Stimulated activated CD4-positive, alpha-beta T cell treated with anti-CD3 and anti-CD28 coated beads, Interleukin-4, amount 100 ng/mL, for 24 hours (primary cell): Measurements from ENCODE around the gene BPGM.

Experiments used
- DNase-seq: peaks from one replicate; pipeline ENCODE4 v3.0.0-alpha.2; 2020

BPGM gene

DNA sequence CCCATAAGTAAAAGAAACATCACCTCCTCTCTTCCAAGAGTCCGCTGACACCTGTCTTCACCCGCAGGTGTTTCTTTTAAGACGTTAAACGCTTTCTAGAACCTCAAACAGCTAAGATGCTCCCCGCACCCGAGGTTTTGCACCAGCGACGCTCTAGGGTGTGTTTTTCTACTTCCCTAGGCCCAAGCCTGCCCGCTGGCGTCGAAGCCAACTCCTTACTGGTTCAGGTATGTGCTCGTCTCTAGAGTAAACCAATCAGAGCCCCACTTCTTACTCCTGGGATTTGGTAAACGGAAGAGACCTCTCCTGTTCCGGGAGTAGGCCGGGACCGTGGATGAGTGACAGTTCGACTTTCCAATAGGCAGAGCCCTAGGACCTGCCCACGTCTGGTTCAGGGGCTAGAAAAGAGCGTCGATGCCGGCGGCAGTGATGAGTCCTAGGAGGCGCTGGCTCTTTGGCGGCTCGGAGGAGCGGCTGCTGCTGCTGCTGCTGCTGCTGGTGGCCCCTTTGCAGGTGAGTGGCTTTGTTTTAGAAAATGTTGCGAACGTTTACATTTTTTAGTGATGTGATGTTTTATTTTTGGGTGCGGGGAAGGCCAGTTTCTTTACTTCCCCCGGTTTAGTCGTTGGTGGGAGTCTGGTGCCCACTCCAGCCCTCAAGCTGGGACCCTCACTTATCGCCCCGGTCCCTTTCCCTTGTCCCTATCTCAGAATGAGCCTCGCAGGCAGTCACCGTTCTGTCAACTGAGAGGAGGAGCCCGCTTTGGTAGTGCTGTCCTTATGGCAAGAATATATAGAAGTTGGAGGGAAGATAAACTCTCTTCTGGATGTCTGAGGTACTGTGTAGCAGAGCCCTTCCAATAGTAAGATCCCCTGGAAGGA is at the start of gene BPGM:
Gene BPGM, plus strand, starts transcription at position 429 of the 881 bp plus-strand sequence. CDS start 14,655 bp downstream, outside the sequence.
- DNase-seq, result peak; percentile 98

DNA sequence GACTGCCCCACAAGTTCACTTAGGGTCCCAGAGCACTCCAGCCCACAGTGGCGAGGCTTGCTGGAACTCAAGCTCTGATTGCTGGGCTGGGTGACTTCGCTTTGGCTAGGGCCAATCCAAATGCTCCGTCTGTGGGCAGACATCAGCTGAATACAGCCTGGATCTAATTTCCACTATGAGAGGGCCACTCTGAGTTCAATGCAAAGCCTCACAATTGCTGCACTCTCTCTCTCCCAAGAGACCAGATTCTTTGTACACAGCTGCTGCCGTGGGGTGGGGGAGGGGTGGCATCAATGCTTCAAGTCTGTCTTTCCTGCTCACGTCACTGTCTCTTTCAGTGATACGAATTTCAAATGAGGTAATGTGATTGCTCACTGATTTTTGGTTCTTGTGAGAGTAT is 47.3 kb upstream of the BPGM start:
- no peak for DNase-seq

DNA sequence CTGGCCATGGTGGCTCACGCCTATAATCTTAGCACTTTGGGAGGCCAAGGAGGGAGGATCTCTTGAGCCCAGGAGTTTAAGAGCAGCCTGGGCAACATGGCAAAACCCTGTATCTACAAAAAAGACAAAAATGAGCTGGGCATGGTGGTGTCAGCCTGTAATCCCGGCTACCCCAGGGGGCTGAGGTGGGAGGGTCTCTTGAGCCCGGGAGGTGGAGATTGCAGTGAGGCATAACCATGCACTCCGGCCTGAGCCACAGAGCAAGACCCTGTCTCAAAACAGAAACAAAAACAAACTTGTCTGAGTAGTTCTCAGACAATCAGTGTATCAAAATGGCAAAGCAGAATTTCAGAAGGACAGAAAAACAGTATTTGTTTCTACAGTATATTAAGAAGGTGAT is 45.2 kb upstream of the BPGM start:
- DNase-seq, result no peak

DNA sequence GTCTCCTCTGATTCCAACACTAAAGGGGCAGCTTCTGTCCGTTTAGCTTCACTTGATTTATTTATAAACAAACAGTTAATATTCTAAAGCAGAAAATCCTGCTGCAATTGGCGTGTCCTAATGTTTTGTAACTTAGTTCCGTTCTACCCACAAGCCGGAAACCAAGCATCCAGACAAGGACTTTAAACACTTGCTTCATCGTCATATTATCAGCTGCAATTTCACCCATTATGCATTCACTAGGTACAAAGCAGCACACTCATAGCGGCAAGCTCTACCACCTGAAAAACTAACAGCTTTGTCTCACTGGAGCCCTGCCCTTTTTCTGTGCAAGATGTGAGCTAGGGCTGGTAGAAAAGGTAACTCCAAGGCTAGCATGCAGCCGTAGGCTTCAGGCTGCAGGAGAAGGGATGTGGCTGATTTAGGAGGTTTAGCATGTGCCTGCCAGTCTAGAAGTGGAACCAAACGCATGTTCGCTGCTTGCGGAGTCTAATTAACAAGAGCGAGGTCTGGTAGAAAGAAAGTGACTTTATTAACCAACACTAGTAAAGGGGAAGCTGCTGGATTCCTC is 43.7 kb upstream of the BPGM start:
- no peak for DNase-seq

DNA sequence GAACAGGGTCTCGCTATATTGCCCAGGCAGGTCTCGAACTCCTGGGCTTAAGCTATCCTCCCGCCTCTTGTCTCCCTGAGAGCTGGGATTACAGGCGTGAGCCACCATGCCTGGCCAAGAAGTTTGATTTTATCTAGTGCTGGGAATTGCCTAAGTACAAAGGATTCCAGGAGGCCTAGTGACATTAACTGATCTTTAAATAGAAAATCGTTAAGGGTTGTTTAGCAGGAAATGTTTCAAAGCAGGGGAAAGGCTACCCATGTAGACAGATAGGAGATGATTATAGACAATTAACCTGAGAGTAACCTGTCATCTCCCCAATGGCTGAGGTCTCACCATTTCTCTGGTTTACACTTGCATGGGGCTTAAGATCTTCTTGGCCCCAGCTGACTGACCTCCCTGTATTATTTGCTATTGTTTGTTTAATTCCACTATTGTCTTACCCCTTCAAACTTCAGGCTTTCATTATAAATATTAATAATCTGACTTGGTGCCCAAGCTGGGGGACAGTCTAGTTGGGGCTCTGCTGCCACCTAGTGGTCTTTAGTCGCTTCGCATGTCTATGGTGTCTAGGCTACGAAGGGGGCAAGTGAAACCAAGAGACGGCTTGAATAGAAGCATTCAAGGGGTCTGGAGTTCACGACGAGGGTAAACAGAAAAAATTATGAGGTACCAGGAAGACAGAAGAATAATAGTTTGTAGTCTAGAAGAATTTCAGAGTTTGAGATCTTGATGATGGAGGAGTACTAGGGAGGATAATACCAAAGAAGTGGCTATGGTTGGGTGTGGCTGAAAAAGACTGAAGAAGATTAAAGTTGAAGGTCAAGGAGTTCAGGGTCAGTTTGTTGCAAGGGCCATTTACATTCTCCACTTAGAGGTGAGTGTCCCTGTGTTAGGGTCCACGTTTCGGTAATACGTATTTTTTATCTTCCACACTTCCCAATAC is 40.4 kb upstream of the BPGM start:
- peak; percentile 61 for DNase-seq

DNA sequence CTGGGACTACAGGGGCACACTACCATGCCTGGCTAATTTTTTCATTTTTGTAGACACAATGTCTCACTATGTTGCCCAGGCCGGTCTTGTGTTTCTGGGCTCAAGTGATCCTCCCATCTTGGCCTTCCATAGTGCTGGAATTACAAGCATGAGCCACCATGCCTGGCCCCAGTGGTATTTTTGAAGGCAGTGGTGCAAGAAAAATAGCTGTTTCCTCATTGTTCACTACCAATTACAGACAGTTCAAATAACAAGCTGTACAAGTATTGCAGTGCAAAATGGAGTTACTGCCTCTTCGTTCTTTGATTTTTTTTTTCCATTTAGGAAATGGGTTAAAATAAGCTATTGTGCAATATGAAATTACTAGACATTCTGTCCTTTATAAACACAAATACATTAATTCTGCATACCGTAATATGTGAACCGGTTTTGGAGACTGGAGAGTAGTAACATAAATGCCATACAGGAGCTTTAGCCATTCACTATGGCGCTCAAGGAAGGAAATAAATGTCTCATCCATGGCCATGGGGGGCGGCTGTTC is 35.0 kb upstream of the BPGM start:
- DNase-seq, result no peak

DNA sequence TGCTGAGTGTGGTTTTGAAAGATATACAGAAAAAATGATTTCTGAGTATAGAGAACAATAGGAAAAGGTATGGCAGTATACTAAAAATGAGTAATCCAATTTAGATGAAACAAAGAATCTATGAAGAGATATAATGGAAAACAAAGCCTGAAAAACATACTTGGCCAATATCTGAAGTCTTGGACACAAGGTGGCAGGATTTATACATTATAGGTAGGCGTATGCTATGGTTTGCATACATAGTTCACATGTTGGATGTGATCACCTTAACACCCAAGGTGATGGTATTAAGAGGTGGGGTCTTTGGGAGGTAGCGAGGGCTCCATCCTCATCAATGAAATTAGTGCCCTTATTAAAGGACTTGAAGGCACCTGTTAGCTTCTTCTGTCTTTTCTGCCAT is 34.5 kb upstream of the BPGM start:
- no peak for DNase-seq

DNA sequence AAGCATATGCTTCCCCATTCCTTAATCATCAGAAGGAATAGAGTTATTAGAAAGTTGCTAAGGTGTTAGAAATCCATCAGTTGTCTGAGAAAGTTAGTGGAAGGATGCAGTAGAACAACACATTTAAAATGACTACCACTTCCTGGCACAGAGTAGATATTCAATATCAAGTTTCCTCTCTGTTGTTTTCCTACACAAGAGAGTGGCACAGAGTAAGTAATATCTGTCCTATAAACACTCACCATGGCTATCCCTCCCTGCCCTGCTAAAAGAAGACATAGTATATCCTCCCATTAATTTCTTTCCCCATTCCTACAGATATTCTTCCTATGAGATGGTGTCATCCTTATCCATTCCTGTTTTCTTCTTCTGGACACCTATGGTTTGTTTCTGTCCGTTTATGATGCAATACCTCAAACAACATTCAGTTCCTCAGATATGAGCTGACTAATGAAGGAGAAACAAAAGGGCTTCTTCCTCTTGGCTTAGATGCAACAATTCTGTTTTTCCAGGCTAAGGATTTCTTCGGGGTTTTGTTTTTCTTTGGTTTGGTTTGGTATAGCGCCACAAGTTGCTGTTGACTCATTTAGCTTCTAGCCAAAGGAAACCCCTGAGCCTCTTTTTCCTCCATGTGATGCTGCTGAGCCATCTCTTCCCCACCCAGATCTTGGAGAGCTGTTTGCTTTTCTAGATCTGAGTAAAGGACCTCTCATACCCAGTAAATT is 32.9 kb upstream of the BPGM start:
- DNase-seq, result peak; percentile 11

DNA sequence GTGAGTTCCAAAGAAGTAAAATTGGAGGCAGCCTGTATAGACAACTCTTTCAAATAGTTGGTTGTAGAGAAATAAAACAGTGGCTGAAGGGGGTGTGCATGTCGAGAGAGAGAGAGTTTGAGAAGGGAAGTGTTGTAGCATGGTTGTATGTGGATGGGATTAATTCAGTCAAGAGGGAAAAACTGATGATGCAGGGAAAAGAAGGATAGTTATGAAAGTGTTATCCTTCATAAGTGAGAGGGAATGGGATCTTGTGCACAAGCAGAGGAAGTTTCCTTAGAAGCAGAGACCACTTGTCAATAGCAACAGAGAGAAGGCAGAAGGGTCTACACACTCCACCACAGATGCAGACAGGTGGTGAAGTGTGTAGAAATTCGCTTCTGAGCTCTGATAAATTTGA is 30.0 kb upstream of the BPGM start:
- DNase-seq, result no peak

DNA sequence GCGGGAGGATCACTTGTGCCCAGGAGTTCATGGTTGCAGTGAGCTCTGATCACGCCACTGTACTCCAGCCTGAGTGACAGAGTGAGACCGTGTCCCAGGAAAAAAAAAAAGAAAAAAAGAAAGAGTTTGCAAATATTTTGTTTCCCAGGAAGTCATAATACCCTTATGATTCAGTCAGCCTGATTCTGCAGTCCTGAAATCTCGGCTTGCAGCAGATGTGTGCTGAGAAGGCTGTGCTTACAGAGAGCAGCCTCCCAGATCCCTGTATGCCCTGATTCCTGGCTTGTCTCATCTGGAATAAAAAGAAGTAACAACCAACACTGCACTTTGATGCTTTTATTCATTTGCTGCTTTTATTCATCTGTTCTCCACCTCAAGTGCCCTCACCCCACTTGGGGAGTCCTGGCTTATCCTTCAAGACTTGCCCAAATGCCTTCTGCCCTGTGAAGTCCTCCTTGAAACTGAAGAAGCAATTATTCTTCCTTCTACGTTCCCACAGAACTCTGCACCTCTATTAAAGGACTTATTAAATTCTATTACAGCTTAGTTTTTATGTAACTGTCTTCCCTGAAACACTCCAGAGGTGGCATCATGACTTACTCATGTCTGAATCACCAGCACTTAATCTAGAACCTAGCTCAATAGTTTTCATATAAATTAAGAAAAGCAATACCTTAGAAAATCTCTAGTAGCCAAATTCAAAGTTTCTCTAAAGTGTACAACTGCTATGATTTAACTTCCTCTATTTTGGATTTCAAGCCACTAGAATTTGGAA is 27.7 kb upstream of the BPGM start:
- DNase-seq, result no peak

DNA sequence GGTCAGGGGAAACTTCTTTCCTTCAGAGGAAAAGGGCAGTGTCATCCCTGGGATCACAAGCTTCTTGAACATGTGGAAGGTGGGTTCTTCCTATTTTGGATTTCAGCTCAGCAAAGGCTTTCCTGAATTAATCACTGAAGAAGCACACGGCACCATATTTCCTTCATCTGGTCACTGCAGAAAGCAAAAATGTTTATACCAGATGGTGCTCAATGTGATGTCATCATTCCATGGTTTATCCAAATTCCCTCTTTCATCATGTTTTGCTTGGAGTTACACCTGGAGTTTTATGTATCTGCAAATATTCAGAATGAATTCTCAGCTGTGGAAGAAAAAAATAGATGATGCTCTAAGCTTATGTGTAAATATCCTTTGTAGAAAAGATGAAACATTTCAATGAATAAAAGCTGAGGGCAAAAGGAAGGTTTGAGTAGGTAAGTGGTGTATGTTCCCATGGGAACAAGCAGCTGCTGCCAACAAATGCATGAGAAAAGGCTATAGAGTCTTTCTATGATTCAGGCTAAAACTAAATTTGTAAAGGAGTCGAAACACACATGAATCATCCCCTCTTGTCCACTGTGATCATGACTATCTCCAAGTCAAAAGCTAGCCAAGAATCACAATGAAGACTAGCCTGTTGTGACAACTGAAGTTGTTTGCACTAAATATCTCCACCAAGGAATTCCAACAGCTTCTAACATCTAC is 26.9 kb upstream of the BPGM start:
- DNase-seq, result no peak

DNA sequence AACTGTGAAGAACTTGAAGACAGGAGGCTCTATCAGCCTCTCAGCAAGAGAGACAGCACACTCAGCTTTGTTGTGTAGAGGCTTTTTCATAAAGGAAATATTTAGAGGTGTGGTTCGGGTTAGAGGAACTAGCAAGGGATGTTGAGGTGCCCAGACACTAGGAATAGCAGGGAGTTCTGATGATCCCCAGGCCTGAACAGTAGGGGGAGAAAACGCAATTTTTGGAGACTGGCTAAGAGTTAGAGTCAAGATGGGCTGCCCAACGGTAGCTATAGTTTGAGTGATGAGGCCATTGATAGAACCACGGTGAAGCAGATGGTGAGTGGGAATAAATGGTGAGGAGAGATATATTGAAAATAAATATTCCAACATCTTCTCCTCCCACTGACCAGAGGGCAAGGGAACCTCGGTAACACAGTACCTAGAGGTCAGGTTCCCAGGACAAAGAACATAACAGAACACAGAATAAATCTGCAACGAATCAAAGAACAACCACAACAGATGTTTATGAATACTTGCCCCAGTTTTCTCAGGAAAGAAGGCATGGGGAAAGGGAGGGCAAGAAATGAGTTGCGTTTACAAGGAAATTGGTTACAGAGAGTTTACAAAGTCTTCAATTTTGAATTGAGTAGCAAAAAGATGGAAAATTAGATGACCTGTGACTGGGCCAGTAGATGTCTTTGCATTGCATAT is 24.2 kb upstream of the BPGM start:
- no peak for DNase-seq

DNA sequence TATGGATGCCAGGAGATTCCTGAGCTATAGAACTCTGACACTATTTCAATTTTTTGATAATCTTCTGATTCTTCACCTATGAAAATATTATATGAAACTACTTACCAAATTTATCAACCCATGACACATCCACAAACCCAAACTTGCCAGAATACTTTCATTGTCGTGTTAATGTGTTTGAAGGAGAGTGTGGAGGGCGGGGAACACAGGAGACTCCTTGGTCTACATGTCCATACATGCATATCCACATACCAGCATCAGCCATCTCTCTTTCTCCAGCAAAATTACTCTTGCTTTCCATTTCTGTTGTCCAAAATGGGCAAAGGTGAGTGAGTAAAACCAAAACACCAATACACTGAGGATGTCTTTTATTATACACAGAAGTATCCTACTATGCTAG is 23.5 kb upstream of the BPGM start:
- no peak for DNase-seq

DNA sequence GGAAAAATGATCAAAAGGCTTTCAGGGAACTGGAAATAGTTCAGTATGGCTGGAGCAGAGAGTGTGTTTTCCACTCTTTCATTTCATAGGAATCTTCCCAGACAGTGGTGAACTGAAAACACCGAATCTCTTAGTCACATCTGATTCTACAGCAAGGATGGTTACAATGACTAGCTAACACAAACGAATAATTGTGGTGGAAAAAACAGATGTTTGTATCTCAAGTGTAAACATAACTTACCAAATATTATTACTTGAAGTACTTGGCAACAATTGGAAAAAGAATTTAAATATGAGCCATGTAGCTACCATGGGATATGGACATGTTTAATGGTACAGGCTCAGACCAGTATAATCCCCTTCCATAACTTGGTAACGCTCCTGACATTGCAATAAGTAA is 21.1 kb upstream of the BPGM start:
- DNase-seq, result no peak

DNA sequence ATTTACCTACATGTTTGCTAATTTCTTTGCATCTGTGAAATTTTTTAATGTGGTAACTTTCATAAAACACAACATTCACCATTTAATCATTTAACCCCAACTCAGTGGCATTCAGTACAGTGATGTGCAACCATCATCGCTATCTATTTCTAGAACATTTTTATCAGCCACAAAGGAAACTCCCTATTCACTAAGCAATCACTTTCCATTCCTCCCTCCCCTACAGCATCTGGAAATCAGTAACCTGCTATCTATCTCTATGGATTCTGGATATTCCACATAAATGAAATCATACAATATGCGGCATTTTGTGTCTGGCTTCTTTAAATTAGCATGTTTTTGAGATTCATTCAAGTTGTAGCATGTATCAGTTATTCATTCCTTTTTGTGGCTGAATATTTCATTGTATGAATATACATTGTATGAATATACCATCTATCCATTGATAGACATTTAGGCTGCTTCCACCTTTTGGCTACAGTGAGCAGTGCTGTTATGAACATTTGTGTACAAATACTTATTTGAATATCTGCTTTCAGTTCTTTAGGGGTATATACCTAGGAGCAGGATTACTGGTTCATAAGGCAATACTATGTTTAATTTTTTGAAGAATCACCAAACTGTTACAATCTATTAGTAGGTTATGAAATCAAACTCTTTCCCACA is 19.4 kb upstream of the BPGM start:
- DNase-seq, result no peak

DNA sequence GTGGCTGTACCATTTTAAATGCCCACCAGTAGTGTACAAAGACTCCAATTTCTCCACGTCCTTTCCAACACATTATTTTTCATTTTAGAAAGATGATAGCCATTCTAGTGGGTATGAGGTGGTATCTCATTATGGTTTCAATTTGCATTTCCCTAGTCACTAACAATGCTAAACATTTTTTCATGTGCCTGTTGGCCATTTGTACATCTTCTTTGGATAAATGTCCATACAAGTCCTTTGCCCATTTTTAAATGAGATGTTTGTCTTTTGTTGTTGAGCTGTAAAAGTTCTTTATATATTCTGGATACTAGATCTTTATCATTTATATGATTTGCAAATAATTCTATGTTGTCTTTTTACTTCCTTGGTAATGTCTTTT is 18.9 kb upstream of the BPGM start:
- DNase-seq, result no peak

DNA sequence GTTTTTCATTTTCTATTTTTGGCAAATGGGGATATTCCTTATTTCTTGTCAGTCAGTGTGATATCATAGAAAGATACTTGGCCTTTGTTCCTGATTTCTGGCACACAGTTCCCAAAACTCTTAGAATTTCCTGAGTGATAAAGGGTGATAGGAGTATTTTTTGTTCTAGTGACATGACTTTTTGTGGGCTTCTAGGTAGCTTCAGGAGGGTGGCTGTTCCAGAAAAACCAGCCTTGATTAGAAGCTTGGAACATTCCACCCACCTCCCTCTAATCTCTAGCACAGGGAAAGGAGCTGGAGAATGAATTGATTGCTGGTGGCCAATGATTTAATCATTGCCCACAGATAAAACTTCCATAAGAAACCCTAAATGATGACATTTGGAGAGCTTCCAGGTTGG is 17.2 kb upstream of the BPGM start:
- DNase-seq, result no peak

DNA sequence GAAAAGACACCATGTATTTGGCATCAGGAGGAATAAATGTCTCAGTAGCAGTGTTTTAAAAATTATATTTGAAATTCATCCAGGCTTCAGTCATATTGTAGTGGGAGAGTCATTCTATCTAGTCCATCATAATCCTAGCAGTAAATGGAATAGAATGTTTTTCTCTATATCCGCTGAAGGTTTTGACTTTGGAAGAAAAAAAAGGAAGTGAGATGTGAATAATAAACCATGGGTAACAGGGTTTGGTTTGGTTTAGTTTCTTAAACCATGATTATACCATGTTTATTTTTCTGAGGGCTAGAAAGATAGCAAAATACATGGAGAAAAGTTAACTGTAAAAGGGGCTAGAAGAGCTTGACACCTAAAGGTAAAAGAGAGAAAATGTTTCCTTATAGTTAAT is 16.4 kb upstream of the BPGM start:
- DNase-seq, result no peak

DNA sequence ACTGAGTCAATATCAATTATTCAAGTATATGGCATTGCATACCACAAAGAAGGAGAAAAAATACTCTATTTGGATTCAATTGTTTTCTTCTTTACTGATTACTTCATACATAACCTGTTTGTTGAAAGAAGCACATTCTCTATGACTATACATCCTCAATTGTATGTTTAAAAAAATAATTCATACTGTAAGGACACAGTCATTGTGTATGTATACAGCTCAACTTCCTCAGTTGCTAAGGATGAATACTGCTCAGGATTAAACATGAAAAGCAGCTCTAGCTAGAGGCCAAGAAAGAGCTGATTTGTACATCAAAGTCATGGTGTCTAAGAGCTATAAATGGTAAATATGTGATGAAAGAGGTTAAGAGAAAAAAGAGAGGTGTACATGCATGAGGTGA is 15.8 kb upstream of the BPGM start:
- no peak for DNase-seq

DNA sequence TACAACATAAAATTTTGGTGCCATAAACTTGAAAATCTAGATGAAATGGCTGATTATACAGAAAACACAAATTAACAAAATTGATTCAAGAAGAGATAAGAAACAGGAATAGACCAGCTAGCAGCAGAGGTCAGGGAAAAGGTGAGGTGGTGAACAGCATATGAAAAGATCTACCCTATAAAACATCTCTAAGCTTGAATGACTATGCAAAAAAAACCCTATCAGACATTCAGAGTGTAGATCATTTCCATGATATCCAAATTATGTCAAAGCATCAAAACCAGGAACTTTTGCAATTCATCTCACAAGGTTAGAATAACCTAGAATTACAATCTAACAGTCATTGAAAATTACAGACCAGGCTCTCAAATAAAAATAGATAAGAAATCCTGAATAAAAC is 14.6 kb upstream of the BPGM start:
- no peak for DNase-seq
